DND-41 (cell line): ENCODE measurements around the gene LCN12.

Experiments
- ATAC-seq: fragments of 200-7000 bp; cut with Tn5 transposase; 3 replicates; pipeline ENCODE4 v1.9.1; 2021; ENCODE audit warnings: low read depth; ENCODE audit not compliant: insufficient read depth
- DNase-seq: peaks from one replicate; pipeline ENCODE4 v3.0.0-alpha.2; 2020
- H2AFZ ChIP-seq: 2 replicates; pipeline ENCODE4 v1.6.0; 2012; ENCODE audit warnings: low read depth, low read length
- H3K27ac ChIP-seq: 2 replicates; pipeline ENCODE4 v1.5.1; 2012; ENCODE audit warnings: low read length, inconsistent platforms
- H3K27me3 ChIP-seq: fragments of 200-600 bp; sonication (generic); 2 replicates; pipeline ENCODE4 v1.6.0; 2012; ENCODE audit warnings: low read length, mild to moderate bottlenecking, inconsistent platforms; ENCODE audit not compliant: insufficient read depth, poor library complexity
- H3K36me3 ChIP-seq: 2 replicates; pipeline ENCODE4 v1.5.1; 2012; ENCODE audit warnings: low read length, inconsistent platforms; ENCODE audit not compliant: insufficient read depth
- H3K4me1 ChIP-seq: 2 replicates; pipeline ENCODE4 v1.5.1; 2012; ENCODE audit warnings: mild to moderate bottlenecking, low read length; ENCODE audit not compliant: insufficient read depth
- H3K4me2 ChIP-seq: 2 replicates; pipeline ENCODE4 v1.6.0; 2012; ENCODE audit warnings: mild to moderate bottlenecking, moderate library complexity, low read length, inconsistent platforms; ENCODE audit not compliant: insufficient read depth
- H3K4me3 ChIP-seq, 2 experiments: fragments of 200-600 bp in 1 of 2; shearing (Covaris generic) in 1 of 2; 2 replicates each; pipeline ENCODE4 v1.5.1; 2012 to 2016; ENCODE audit warnings: inconsistent platforms in 2 of 2, low read length in 2 of 2, mild to moderate bottlenecking in 2 of 2, low read depth in 1 of 2, moderate library complexity in 1 of 2
- H3K79me2 ChIP-seq: 2 replicates; pipeline ENCODE4 v1.6.0; 2012; ENCODE audit warnings: low read length, inconsistent platforms; ENCODE audit not compliant: insufficient read depth
- H3K9ac ChIP-seq: 2 replicates; pipeline ENCODE4 v1.6.0; 2012; ENCODE audit warnings: low read depth, mild to moderate bottlenecking, inconsistent platforms, low read length, moderate library complexity
- H3K9me3 ChIP-seq: 2 replicates; pipeline ENCODE4 v1.5.1; 2012; ENCODE audit warnings: low read length, moderate library complexity, mild to moderate bottlenecking, inconsistent platforms; ENCODE audit not compliant: insufficient read depth, severe bottlenecking
- H4K20me1 ChIP-seq: 2 replicates; pipeline ENCODE4 v1.6.0; 2012; ENCODE audit warnings: low read length; ENCODE audit not compliant: insufficient read depth
- EZH2 ChIP-seq: IDR thresholded peaks from 3 replicates; pipeline ENCODE4 v1.6.1; 2012; ENCODE audit warnings: borderline replicate concordance, low read depth, mild to moderate bottlenecking, moderate library complexity, low read length, inconsistent platforms; ENCODE audit not compliant: severe bottlenecking
- TF ChIP-seq, protein P1 (sequence below): IDR thresholded peaks from 2 replicates; pipeline ENCODE4 v1.5.1; 2012; ENCODE audit warnings: borderline replicate concordance, low read length, moderate library complexity, mild to moderate bottlenecking; ENCODE audit not compliant: poor library complexity, severe bottlenecking; ENCODE audit errors: extremely low read depth

Gene LCN12

DNA sequence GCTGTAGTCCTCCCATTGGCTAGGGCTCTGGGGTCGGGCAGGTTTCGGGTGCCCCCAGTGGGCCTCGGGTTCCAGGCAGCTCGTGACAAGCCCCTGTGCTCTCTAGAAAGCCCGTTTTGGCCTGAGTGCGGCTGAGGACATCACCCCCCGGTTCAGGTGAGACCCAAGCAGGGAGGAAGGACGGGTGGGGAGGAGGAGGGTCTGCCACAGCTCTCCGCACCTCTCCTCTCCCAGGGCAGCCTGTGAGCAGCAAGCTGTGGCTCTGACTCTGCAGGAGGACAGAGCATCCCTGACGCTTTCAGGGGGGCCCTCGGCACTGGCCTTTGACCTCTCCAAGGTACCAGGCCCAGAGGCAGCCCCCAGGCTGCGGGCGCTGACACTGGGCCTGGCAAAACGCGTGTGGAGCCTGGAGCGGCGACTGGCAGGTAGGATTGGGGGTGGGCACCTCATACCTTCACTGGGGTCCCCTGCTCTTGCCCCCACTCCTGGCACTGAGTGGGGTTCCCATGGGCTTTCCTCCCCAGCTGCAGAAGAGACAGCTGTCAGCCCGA lies 40.8 kb downstream of the LCN12 start:
- H3K4me2 ChIP-seq = peak overlapping the region; percentile 98
- DNase-seq = no peak
- H3K9me3 ChIP-seq = no peaks in the 10 kb centered on the region
- peaks cover 12% of the 10 kb centered on the region for H3K36me3 ChIP-seq
- H3K9ac ChIP-seq = peak overlapping the region; percentile 88
- TF ChIP-seq, protein P1, sequence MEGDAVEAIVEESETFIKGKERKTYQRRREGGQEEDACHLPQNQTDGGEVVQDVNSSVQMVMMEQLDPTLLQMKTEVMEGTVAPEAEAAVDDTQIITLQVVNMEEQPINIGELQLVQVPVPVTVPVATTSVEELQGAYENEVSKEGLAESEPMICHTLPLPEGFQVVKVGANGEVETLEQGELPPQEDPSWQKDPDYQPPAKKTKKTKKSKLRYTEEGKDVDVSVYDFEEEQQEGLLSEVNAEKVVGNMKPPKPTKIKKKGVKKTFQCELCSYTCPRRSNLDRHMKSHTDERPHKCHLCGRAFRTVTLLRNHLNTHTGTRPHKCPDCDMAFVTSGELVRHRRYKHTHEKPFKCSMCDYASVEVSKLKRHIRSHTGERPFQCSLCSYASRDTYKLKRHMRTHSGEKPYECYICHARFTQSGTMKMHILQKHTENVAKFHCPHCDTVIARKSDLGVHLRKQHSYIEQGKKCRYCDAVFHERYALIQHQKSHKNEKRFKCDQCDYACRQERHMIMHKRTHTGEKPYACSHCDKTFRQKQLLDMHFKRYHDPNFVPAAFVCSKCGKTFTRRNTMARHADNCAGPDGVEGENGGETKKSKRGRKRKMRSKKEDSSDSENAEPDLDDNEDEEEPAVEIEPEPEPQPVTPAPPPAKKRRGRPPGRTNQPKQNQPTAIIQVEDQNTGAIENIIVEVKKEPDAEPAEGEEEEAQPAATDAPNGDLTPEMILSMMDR = peak; percentile 16
- no peak for TF ChIP-seq EZH2
- no peak; the same call in 2 of the 3 replicates for ATAC-seq
- peak overlapping the region; percentile 75 for H3K27ac ChIP-seq
- peaks cover 16% of the 10 kb centered on the region for H3K79me2 ChIP-seq
- peaks cover 2% of the 10 kb centered on the region for H3K27me3 ChIP-seq
- H2AFZ ChIP-seq = peak overlapping the region; percentile 69
- H4K20me1 ChIP-seq = peaks cover 26% of the 10 kb centered on the region
- H3K4me1 ChIP-seq = peaks cover 16% of the 10 kb centered on the region
- H3K4me3 ChIP-seq = peak overlapping the region; percentile 58 to 76

DNA sequence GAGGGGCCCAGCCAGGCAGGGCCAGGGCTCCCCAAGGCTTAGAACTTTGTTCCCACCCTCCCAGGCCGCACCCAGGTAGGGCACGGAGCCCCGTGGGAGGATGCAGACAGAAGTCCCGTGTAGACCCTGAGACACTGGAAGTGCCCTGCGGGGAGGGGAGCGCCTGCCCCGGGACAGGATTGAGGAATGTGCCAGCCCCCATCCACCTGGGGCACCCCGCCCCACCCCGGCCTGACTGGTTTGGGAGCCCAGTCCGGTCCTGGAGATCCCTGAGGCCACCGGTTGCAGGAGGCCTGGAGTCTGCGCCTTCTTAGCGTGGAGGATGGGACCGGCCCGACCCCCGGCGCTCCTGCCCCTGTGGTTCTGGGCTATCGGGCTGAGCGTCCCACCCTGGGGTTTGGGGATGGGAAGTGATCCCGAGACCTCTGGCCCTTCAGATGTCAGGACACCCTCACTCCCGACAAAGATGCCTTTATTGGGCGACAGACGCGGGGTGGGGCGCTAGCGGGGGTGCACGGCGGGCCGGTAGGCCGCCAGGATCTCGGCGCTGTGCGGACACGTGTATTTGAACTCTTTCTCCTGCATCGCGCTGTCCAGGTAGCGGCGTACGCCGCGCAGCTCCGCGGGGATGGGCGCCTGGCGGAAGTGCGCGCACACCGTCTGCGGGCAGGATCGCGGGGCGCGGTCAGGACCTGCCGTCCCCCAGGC lies 42.3 kb downstream of the LCN12 start:
- no peak overlapping the region for H3K4me2 ChIP-seq
- no peak overlapping the region for H3K27ac ChIP-seq
- peaks cover 16% of the 10 kb centered on the region for H3K4me1 ChIP-seq

DNA sequence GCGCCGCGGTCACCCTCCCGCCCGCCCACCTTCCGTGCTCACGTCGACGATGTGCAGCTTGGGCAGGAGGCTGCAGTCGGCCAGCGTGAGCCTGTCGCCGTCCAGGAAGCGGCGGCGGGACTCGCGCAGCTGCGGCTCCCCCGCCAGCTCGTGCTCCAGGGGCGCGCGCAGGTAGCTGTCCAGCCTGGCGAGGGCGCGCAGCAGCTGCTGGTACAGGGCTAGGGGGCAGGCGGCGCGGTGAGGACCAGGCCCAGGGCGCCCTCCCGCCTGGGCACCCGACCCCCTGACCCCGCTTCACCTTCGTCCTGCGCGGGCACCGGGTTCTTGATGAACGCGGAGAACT lies 42.8 kb downstream of the LCN12 start:
- DNase-seq = no peak
- peaks cover 16% of the 10 kb centered on the region for H3K4me1 ChIP-seq

More for the DNA sequence above, 42.3 kb downstream of the LCN12 start:
- Histone ChIP-seq H3K36me3 (peaks cover 12% of the 10 kb centered on the region), H4K20me1 (peaks cover 26% of the 10 kb centered on the region), H3K4me3 (no peak overlapping the region), H3K79me2 (peaks cover 16% of the 10 kb centered on the region), H3K9ac (0 out of 2 replicates have a peak overlapping the region, but pooled peaks have one; percentile 88), H2AFZ (no peak overlapping the region), H3K27me3 (peaks cover 2% of the 10 kb centered on the region), H3K9me3 (no peaks in the 10 kb centered on the region)
- no peak for ATAC-seq
- TF ChIP-seq, protein P1 = no peak
- no peak for TF ChIP-seq EZH2
- no peak for DNase-seq

More for the DNA sequence above, 42.8 kb downstream of the LCN12 start:
- TF ChIP-seq, protein P1 = no peak
- no peak for TF ChIP-seq EZH2
- H3K4me2 ChIP-seq = no peak overlapping the region
- no peak for ATAC-seq
- peaks cover 12% of the 10 kb centered on the region for H3K36me3 ChIP-seq
- H3K79me2 ChIP-seq = peaks cover 16% of the 10 kb centered on the region
- no peaks in the 10 kb centered on the region for H3K9me3 ChIP-seq
- H4K20me1 ChIP-seq = peaks cover 26% of the 10 kb centered on the region
- no peak overlapping the region for H3K27ac ChIP-seq
- peaks cover 2% of the 10 kb centered on the region for H3K27me3 ChIP-seq
- no peak overlapping the region for H3K4me3 ChIP-seq
- no peak overlapping the region for H2AFZ ChIP-seq
- H3K9ac ChIP-seq = no peak overlapping the region
